GM23338 (cell line): Measurements from ENCODE around the gene ARL4A. TPM values are rescaled to one million over a fixed set of nuclear protein-coding genes. Genes with fewer than 3 reads are reported as not detected.
A peak's percentile ranks its signal among the peaks of the same experiment; 100 is the strongest.

ENCODE experiments used
- ATAC-seq: fragments of 200-7000 bp; cut with Tn5 transposase; 3 replicates; pipeline ENCODE4 v1.9.1; 2020
- DNase-seq: peaks from one replicate; pipeline ENCODE4 v3.0.0-alpha.2; 2015; ENCODE audit warnings: low spot score
- H2AFZ ChIP-seq: fragments of 200-600 bp; sonication (generic); 2 replicates; pipeline ENCODE4 v1.8.0; 2016; ENCODE audit warnings: antibody characterized with exemption, mild to moderate bottlenecking, moderate library complexity
- H3F3A ChIP-seq: fragments of 200-600 bp; sonication (generic); replicated peaks from 2 replicates; pipeline ENCODE4 v1.8.0; 2017; ENCODE audit warnings: antibody characterized with exemption, mixed run types, low read depth
- H3K27ac ChIP-seq: fragments of 200-600 bp; sonication (generic); 2 replicates; pipeline ENCODE4 v1.6.1; 2016; ENCODE audit warnings: low read depth
- H3K27me3 ChIP-seq: fragments of 200-600 bp; sonication (generic); 2 replicates; pipeline ENCODE4 v1.8.0; 2016; ENCODE audit warnings: mild to moderate bottlenecking, mixed run types, moderate library complexity; ENCODE audit not compliant: insufficient read depth
- H3K36me3 ChIP-seq: fragments of 200-600 bp; sonication (generic); 2 replicates; pipeline ENCODE4 v1.8.0; 2016; ENCODE audit warnings: mild to moderate bottlenecking; ENCODE audit not compliant: insufficient read depth
- H3K4me1 ChIP-seq: fragments of 200-600 bp; sonication (generic); 2 replicates; pipeline ENCODE4 v1.8.0; 2016; ENCODE audit warnings: mild to moderate bottlenecking, moderate library complexity; ENCODE audit not compliant: insufficient read depth
- H3K4me2 ChIP-seq: fragments of 200-600 bp; sonication (generic); 2 replicates; pipeline ENCODE4 v1.7.1; 2017; ENCODE audit warnings: mixed run types
- H3K4me3 ChIP-seq: fragments of 200-600 bp; sonication (generic); 2 replicates; pipeline ENCODE4 v1.6.1; 2016; ENCODE audit warnings: mixed run types
- H3K79me2 ChIP-seq: fragments of 200-600 bp; sonication (generic); replicated peaks from 2 replicates; pipeline ENCODE4 v1.8.0; 2017; ENCODE audit warnings: mild to moderate bottlenecking; ENCODE audit not compliant: insufficient read depth
- H3K9me2 ChIP-seq: fragments of 200-600 bp; sonication (generic); 2 replicates; pipeline ENCODE4 v1.8.0; 2017; ENCODE audit not compliant: insufficient read depth
- H4K20me1 ChIP-seq: fragments of 200-600 bp; sonication (generic); replicated peaks from 2 replicates; pipeline ENCODE4 v1.8.0; 2017; ENCODE audit warnings: mild to moderate bottlenecking; ENCODE audit not compliant: insufficient read depth
- H3K27ac Mint-ChIP-seq: 2 replicates; pipeline ENCODE4 v1.8.0; 2020; ENCODE audit warnings: inconsistent platforms, mild to moderate bottlenecking, moderate library complexity, mixed read lengths
- H3K27me3 Mint-ChIP-seq: 3 replicates; pipeline ENCODE4 v1.8.0; 2022; ENCODE audit warnings: low read depth, mild to moderate bottlenecking, moderate library complexity, mixed read lengths, inconsistent platforms; ENCODE audit not compliant: insufficient read depth, poor library complexity
- H3K36me3 Mint-ChIP-seq: 3 replicates; pipeline ENCODE4 v1.8.0; 2021; ENCODE audit warnings: low read depth, mild to moderate bottlenecking, inconsistent platforms, moderate library complexity, mixed read lengths
- H3K4me1 Mint-ChIP-seq: 3 replicates; pipeline ENCODE4 v1.8.0; 2020; ENCODE audit warnings: mild to moderate bottlenecking, inconsistent platforms, mixed read lengths
- H3K4me3 Mint-ChIP-seq: 3 replicates; pipeline ENCODE4 v1.8.0; 2021; ENCODE audit warnings: moderate library complexity, mild to moderate bottlenecking, inconsistent platforms, mixed read lengths
- H3K9me3 Mint-ChIP-seq: 3 replicates; pipeline ENCODE4 v1.8.0; 2020; ENCODE audit warnings: moderate library complexity, mild to moderate bottlenecking, inconsistent platforms, mixed read lengths
- EZH2 ChIP-seq: fragments of 200-600 bp; sonication (generic); IDR thresholded peaks from one replicate; pipeline ENCODE4 v1.8.0; 2017; ENCODE audit warnings: antibody characterized with exemption, mild to moderate bottlenecking, low read depth; ENCODE audit not compliant: unreplicated experiment
- POLR2AphosphoS5 ChIP-seq: IDR thresholded peaks from 2 replicates; pipeline ENCODE4 v1.6.1; 2016; ENCODE audit warnings: antibody characterized with exemption, low read depth
- STAT1 ChIP-seq: IDR thresholded peaks from one replicate; pipeline ENCODE4 v1.6.1; 2016; ENCODE audit warnings: antibody characterized with exemption; ENCODE audit not compliant: unreplicated experiment
- ZNF331 ChIP-seq: fragments of 250-450 bp; sonication (Bioruptor Pico); IDR thresholded peaks from 2 replicates; pipeline ENCODE4 v1.5.0; 2020; ENCODE audit warnings: low read depth, mild to moderate bottlenecking, moderate library complexity
- polyA plus RNA-seq: library from polyadenylated mRNA; unstranded; fragments of >200 nt; fragmentation: Nextera tagmentation; extraction: Ambion mirVana; gene quantifications from 2 replicates; pipeline ENCODE4 v1.2.1, GENCODE V29; 2016
- total RNA-seq: library from RNA; depleted of rRNA; stranded (reverse); fragments of >200 nt; shearing (Covaris generic); gene quantifications from 2 replicates; pipeline ENCODE4 v1.2.3, GENCODE V29; 2014
- TF ChIP-seq, protein P1 (sequence below): IDR thresholded peaks from one replicate; pipeline ENCODE4 v1.6.1; 2018; ENCODE audit warnings: antibody characterized with exemption; ENCODE audit not compliant: unreplicated experiment
- TF ChIP-seq, protein P2 (sequence below): fragments of 250-450 bp; sonication (Bioruptor Pico); IDR thresholded peaks from 2 replicates; pipeline ENCODE4 v1.5.0; 2020; ENCODE audit warnings: mild to moderate bottlenecking, moderate library complexity

Gene ARL4A
- total and polyA plus RNA-seq, 2 experiments from 2014 or later = 48.9 to 82.5 TPM

DNA sequence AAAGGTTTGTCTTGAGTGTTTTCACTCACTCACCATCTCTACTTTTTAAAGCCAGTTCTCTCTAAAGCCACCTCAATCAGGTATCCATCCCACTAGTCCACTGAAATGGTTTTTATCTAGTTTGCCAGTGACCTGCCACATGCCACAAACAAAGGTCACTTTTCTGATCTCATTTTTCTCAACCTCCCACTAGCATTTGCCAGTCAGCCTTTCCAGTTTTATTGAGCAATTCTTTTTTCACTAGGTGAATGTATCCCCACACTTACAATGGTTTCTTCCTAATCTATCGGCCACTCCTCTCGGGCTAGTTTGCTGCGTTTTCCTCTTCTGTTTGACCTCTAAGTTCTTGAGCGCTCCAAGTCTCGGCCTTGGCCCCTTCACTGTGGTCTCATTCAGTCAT, 44.9 kb upstream of the ARL4A start (continued):
- TF ChIP-seq, protein P1, sequence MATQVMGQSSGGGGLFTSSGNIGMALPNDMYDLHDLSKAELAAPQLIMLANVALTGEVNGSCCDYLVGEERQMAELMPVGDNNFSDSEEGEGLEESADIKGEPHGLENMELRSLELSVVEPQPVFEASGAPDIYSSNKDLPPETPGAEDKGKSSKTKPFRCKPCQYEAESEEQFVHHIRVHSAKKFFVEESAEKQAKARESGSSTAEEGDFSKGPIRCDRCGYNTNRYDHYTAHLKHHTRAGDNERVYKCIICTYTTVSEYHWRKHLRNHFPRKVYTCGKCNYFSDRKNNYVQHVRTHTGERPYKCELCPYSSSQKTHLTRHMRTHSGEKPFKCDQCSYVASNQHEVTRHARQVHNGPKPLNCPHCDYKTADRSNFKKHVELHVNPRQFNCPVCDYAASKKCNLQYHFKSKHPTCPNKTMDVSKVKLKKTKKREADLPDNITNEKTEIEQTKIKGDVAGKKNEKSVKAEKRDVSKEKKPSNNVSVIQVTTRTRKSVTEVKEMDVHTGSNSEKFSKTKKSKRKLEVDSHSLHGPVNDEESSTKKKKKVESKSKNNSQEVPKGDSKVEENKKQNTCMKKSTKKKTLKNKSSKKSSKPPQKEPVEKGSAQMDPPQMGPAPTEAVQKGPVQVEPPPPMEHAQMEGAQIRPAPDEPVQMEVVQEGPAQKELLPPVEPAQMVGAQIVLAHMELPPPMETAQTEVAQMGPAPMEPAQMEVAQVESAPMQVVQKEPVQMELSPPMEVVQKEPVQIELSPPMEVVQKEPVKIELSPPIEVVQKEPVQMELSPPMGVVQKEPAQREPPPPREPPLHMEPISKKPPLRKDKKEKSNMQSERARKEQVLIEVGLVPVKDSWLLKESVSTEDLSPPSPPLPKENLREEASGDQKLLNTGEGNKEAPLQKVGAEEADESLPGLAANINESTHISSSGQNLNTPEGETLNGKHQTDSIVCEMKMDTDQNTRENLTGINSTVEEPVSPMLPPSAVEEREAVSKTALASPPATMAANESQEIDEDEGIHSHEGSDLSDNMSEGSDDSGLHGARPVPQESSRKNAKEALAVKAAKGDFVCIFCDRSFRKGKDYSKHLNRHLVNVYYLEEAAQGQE = no peak
- TF ChIP-seq, protein P2, sequence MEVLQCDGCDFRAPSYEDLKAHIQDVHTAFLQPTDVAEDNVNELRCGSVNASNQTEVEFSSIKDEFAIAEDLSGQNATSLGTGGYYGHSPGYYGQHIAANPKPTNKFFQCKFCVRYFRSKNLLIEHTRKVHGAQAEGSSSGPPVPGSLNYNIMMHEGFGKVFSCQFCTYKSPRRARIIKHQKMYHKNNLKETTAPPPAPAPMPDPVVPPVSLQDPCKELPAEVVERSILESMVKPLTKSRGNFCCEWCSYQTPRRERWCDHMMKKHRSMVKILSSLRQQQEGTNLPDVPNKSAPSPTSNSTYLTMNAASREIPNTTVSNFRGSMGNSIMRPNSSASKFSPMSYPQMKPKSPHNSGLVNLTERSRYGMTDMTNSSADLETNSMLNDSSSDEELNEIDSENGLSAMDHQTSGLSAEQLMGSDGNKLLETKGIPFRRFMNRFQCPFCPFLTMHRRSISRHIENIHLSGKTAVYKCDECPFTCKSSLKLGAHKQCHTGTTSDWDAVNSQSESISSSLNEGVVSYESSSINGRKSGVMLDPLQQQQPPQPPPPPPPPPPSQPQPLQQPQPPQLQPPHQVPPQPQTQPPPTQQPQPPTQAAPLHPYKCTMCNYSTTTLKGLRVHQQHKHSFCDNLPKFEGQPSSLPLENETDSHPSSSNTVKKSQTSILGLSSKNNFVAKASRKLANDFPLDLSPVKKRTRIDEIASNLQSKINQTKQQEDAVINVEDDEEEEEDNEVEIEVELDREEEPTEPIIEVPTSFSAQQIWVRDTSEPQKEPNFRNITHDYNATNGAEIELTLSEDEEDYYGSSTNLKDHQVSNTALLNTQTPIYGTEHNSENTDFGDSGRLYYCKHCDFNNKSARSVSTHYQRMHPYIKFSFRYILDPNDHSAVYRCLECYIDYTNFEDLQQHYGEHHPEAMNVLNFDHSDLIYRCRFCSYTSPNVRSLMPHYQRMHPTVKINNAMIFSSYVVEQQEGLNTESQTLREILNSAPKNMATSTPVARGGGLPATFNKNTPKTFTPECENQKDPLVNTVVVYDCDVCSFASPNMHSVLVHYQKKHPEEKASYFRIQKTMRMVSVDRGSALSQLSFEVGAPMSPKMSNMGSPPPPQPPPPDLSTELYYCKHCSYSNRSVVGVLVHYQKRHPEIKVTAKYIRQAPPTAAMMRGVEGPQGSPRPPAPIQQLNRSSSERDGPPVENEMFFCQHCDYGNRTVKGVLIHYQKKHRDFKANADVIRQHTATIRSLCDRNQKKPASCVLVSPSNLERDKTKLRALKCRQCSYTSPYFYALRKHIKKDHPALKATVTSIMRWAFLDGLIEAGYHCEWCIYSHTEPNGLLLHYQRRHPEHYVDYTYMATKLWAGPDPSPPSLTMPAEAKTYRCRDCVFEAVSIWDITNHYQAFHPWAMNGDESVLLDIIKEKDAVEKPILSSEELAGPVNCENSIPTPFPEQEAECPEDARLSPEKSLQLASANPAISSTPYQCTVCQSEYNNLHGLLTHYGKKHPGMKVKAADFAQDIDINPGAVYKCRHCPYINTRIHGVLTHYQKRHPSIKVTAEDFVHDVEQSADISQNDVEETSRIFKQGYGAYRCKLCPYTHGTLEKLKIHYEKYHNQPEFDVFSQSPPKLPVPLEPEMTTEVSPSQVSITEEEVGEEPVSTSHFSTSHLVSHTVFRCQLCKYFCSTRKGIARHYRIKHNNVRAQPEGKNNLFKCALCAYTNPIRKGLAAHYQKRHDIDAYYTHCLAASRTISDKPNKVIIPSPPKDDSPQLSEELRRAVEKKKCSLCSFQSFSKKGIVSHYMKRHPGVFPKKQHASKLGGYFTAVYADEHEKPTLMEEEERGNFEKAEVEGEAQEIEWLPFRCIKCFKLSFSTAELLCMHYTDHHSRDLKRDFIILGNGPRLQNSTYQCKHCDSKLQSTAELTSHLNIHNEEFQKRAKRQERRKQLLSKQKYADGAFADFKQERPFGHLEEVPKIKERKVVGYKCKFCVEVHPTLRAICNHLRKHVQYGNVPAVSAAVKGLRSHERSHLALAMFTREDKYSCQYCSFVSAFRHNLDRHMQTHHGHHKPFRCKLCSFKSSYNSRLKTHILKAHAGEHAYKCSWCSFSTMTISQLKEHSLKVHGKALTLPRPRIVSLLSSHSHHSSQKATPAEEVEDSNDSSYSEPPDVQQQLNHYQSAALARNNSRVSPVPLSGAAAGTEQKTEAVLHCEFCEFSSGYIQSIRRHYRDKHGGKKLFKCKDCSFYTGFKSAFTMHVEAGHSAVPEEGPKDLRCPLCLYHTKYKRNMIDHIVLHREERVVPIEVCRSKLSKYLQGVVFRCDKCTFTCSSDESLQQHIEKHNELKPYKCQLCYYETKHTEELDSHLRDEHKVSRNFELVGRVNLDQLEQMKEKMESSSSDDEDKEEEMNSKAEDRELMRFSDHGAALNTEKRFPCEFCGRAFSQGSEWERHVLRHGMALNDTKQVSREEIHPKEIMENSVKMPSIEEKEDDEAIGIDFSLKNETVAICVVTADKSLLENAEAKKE (CRISPR knock-in tag) = no peak
- no peak for TF ChIP-seq EZH2

DNA sequence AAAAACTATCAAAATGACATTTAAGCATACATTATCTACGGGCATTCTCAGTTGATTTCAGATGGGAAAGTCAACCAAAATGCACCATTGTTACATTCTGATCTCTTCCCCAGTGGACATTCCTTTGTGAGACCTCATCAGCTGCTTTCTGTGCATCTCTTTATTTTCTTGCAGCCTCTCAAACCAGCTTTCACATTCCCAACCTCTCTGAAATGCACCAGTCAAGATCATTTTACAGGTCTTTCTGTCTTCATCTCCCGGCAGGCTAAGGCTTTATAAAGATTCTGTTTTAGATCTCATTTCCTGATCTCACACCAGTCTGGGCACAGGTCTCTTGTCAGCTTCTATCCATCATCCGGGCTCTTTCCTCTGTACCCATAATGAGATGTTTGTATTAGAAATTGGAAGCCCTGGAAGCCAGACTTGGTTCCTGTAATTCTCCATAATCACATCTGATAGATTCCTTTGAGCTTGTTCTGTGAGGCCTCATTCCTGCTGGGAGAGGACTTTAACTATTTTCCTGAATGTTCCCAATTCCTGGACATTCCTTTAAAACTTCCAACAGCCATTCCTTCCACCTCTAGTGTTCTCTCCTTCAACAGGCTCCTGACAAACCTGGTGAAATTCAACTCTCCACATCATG, 44.3 kb upstream of the ARL4A start:
- ATAC-seq (no peak), DNase-seq (no peak)
- Histone ChIP-seq H2AFZ (peak overlapping the region; percentile 34; the same call in 1 of the 2 replicates), H3K36me3 (no peaks in the 10 kb centered on the region), H3K4me1 (peaks cover 20% of the 10 kb centered on the region), H3F3A (no peaks in the 10 kb centered on the region), H3K9me2 (no peaks in the 10 kb centered on the region), H3K79me2 (no peaks in the 10 kb centered on the region), H3K27me3 (no peaks in the 10 kb centered on the region), H3K4me2 (no peak overlapping the region), H4K20me1 (no peaks in the 10 kb centered on the region), H3K27ac (no peak overlapping the region), H3K4me3 (no peak overlapping the region)
- Mint-ChIP-seq H3K4me3 (no peak overlapping the region), H3K27ac (no peak overlapping the region), H3K27me3 (no peaks in the 10 kb centered on the region), H3K9me3 (no peaks in the 10 kb centered on the region), H3K36me3 (no peaks in the 10 kb centered on the region), H3K4me1 (peaks cover 9% of the 10 kb centered on the region)
- TF ChIP-seq, protein P1 = no peak
- no peak for TF ChIP-seq EZH2
- no peak for TF ChIP-seq POLR2AphosphoS5
- TF ChIP-seq ZNF331 (CRISPR knock-in tag) = no peak
- no peak for TF ChIP-seq STAT1
